Measurements from ENCODE around the gene NGEF. TPM values are rescaled to one million over a fixed set of nuclear protein-coding genes. Genes with fewer than 3 reads are reported as not detected.

Gene NGEF
- total RNA-seq, 1 experiment from 2014 or later, result 1.9 TPM

DNA sequence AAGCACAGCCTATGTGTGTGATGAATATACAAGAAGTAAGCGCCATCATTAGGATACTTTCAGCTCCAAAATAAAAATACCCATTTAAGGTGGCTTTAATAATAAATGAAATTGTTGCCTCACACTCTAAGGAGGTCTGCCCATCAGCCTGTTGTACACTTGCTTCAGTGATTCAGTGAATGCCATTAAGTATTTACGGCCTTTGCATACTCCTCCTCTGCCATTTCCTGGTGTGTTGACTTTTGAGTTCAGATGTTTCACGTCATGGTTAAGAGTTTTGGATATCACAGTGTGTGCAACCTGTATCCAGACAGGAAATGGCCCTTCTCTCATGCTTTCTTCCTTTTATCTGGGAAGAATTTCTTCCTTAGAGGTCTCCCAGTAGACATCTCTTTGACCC lies 181.6 kb downstream of the NGEF start:
- H3K4ac ChIP-seq (ENCODE audit: low read depth, low read length), result no peak overlapping the region
- H4K8ac ChIP-seq (replicated peaks; ENCODE audit: insufficient read length, low read depth, low read length), result no peak overlapping the region
- no peak overlapping the region for H3K9ac ChIP-seq (ENCODE audit: extremely low read depth, insufficient read length, low read length)
- no peak overlapping the region for H2BK20ac ChIP-seq (ENCODE audit: low read depth, low read length, poor library complexity, severe bottlenecking)
- no peak overlapping the region for H2BK12ac ChIP-seq (ENCODE audit: insufficient read length, low read depth, low read length)
- no peak overlapping the region for H2AK5ac ChIP-seq (ENCODE audit: insufficient read length, low read length)
- Mint-ChIP-seq H3K9me3 (no peaks in the 10 kb centered on the region), H3K36me3 (ENCODE audit: insufficient read depth in 1 of 3, low read depth in 3 of 3) (peaks cover 13 to 54% (median 47%) of the 10 kb centered on the region in 3 experiments; a peak in 6 of 7 replicates), H3K27me3 (ENCODE audit: low read depth) (no peaks in the 10 kb centered on the region; the same call in 1 of the 2 replicates), H3K4me1 (no peaks in the 10 kb centered on the region), H3K4me3 (no peak overlapping the region), H3K27ac (no peak overlapping the region)
- no peak for DNase-seq
- no peak overlapping the region for H3K56ac ChIP-seq (ENCODE audit: insufficient read length, low read depth, low read length)
- H3T11ph ChIP-seq (ENCODE audit: low read length), result no peak overlapping the region
- no peaks in the 10 kb centered on the region for H3K9me3 ChIP-seq (ENCODE audit: control insufficient read depth, low read depth, low read length)
- H3K79me2 ChIP-seq (ENCODE audit: insufficient read depth, low read length), result no peaks in the 10 kb centered on the region
- H2BK5ac ChIP-seq (ENCODE audit: insufficient read length, low read length), result no peak overlapping the region
- no peak overlapping the region for H2AFZ ChIP-seq (ENCODE audit: low read length)
- H4K20me1 ChIP-seq (ENCODE audit: control insufficient read depth, insufficient read depth, insufficient read length), result no peaks in the 10 kb centered on the region
- TF ChIP-seq CTCF (conservative IDR thresholded peaks at IDR 0.05), result no peak
- no peaks in the 10 kb centered on the region for H3K23me2 ChIP-seq (ENCODE audit: insufficient read length, low read depth, low read length, poor library complexity, severe bottlenecking)
- H3K4me1 ChIP-seq (ENCODE audit: insufficient read depth, low read length), result no peaks in the 10 kb centered on the region
- H3K79me1 ChIP-seq (ENCODE audit: insufficient read depth, low read depth, low read length, poor library complexity, severe bottlenecking), result peaks cover 2% of the 10 kb centered on the region
- H3K27me3 ChIP-seq (ENCODE audit: insufficient read depth, low read length), result no peaks in the 10 kb centered on the region
- no peak overlapping the region for H3K23ac ChIP-seq (ENCODE audit: insufficient read length, low read depth, low read length)
- no peak overlapping the region for H3K27ac ChIP-seq (ENCODE audit: insufficient read length, low read depth, low read length)
- H3K4me2 ChIP-seq (ENCODE audit: insufficient read depth, insufficient read length, low read length), result no peak overlapping the region
- H4K91ac ChIP-seq (ENCODE audit: insufficient read length, low read depth, low read length), result no peak overlapping the region
- H3K18ac ChIP-seq (ENCODE audit: insufficient read length, low read depth, low read length), result no peak overlapping the region
- H3K14ac ChIP-seq (ENCODE audit: insufficient read depth, low read length), result no peak overlapping the region
- WGBS (ENCODE audit: extremely low coverage, insufficient read length, low lambda C conversion rate), result no CpG with 5 or more reads among the region's 3 CpGs
- no peak overlapping the region for H4K5ac ChIP-seq (ENCODE audit: insufficient read length, low read depth, low read length)
- no peak overlapping the region for H2BK120ac ChIP-seq (ENCODE audit: low read depth, low read length, poor library complexity, severe bottlenecking)
- H2BK15ac ChIP-seq (ENCODE audit: low read depth, low read length), result no peak overlapping the region

Data from H9 (cell line).